C4-2B (cell line): ENCODE results near the gene DSG2.

Source experiments
- ZFX ChIP-seq: fragments of 450-650 bp; IDR thresholded peaks from 2 replicates; pipeline ENCODE4 v1.6.1; 2017
- TF ChIP-seq, protein P1 (sequence below): fragments of 450-650 bp; conservative IDR thresholded peaks from 2 replicates; pipeline ENCODE4 v1.5.1; 2017; ENCODE audit warnings: mild to moderate bottlenecking

DNA sequence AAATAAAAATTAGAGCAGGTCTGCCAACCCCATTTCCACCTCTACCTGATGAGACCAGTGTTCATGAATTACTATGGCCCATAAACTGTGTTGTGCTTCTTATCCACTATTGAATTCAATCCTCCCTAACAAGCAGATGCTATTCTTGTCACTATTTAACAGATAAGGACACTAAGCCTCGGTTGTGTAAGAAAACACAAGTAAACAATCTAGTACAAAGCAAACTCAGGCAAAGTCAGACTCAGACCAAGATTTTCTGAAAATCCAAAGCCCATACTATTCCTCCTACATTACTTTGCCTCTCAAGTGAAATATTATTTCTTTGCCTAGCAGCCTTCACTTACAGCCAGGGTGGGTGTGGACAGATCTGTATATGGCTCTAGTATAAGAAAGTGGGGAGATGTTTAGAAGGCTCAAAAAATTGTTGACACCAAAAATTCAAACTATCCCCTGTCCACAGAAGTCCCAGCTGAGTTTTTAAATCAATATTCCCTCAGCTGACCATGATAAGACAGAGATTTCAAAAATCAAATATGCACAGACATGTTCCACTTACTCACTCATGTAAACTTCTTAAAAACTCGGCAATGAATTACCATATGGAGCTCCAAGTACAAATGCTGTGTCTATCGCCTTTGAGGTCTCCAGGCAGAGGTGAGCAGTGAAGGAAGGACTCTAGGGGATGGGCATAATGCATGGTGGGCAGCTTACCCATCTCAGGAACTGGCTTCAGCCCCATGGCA, 77.7 kb downstream of the DSG2 start:
- TF ChIP-seq, protein P1, sequence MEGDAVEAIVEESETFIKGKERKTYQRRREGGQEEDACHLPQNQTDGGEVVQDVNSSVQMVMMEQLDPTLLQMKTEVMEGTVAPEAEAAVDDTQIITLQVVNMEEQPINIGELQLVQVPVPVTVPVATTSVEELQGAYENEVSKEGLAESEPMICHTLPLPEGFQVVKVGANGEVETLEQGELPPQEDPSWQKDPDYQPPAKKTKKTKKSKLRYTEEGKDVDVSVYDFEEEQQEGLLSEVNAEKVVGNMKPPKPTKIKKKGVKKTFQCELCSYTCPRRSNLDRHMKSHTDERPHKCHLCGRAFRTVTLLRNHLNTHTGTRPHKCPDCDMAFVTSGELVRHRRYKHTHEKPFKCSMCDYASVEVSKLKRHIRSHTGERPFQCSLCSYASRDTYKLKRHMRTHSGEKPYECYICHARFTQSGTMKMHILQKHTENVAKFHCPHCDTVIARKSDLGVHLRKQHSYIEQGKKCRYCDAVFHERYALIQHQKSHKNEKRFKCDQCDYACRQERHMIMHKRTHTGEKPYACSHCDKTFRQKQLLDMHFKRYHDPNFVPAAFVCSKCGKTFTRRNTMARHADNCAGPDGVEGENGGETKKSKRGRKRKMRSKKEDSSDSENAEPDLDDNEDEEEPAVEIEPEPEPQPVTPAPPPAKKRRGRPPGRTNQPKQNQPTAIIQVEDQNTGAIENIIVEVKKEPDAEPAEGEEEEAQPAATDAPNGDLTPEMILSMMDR: no peak
- no peak for TF ChIP-seq ZFX
